SK-N-MC (cell line): Measurements from ENCODE around the gene MDFIC2.

Experiments
- EZH2 ChIP-seq: fragments of 200-600 bp; sonication (generic); IDR thresholded peaks from one replicate; pipeline ENCODE4 v1.6.1; 2017; ENCODE audit warnings: antibody characterized with exemption
- FOXP2 ChIP-seq: optimal IDR thresholded peaks from 2 replicates; pipeline ENCODE3; 2011; ENCODE audit warnings: mild to moderate bottlenecking, moderate library complexity; ENCODE audit not compliant: insufficient read depth; ENCODE audit errors: extremely low read length, control extremely low read depth
- POLR2AphosphoS5 ChIP-seq: IDR thresholded peaks from 2 replicates; pipeline ENCODE4 v1.6.1; 2012; ENCODE audit warnings: mild to moderate bottlenecking, low read depth, low read length, borderline replicate concordance

- no peak for TF ChIP-seq POLR2AphosphoS5
- TF ChIP-seq EZH2: no peak
- no peak for TF ChIP-seq FOXP2
Measured at GRCh38 chr3:70306736-70307135, 5.7 kb downstream of the MDFIC2 start.
